Measurements from ENCODE around the gene CCDC177.
A peak's percentile ranks its signal among the peaks of the same experiment; 100 is the strongest.
"Not testable (repeated sequence)": the region's sequence is repeated elsewhere in the genome, so short reads cannot be mapped to it uniquely, and the experiment has no call there.

CCDC177 gene

DNA sequence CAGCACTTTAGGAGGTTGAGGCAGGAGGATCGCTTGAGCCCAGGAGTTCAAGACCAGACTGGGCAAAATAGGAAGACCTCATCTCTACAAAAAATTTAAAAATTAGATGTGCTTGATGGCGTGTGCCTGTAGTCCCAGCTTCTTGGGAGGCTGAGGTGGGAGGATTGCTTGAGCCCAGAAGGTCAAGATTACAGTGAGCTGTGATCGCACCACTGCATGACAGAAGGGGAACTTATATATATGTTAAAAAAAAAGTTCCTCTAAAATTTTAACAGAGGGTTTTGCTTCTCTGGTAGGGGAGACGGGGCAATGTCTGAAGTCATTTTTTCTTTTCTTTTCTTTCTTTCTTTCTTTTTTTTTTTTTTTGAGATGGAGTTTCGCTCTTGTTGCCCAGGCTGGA lies 24.8 kb upstream of the CCDC177 start:
- not testable (repeated sequence) for DNase-seq

DNA sequence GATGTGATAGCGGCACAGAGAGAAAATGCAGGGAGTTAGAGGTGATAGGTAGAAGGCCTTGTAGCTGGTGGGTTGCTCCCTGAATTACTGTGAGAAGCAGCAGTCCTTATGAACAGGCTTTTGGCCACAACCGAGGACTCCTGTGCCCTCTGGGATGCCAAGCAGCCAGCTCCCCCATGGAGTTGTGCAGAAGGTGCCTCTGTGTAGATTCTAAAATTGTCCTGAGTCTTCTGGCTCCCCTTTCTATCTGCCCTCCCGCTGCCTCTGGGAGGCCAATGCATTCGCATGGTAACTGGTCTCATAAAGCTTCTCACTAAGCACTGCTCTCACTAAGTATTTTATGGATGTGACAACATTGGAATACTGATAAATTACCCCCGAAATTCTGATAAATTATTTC lies 20.7 kb upstream of the CCDC177 start:
- no peak for DNase-seq

DNA sequence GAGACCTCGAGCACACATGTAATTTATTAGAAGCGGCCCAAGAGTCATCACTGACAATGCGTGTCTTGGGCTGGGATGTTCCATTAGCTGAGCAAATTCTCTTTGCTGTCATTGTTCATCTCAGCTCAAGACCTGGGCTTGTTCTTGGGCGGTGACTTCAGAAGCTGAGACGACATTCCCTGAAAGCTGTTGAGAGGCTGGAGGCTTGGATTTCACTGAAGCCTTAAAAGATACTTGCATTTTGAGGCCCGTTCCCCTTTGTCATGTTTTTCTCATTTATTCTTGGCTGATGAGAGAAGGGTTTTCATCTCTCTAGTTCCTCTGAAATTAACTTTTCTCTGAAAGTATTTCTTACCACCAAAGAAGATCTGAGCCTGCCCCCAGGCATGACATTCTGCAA lies 20.2 kb upstream of the CCDC177 start:
- no peak for DNase-seq

DNA sequence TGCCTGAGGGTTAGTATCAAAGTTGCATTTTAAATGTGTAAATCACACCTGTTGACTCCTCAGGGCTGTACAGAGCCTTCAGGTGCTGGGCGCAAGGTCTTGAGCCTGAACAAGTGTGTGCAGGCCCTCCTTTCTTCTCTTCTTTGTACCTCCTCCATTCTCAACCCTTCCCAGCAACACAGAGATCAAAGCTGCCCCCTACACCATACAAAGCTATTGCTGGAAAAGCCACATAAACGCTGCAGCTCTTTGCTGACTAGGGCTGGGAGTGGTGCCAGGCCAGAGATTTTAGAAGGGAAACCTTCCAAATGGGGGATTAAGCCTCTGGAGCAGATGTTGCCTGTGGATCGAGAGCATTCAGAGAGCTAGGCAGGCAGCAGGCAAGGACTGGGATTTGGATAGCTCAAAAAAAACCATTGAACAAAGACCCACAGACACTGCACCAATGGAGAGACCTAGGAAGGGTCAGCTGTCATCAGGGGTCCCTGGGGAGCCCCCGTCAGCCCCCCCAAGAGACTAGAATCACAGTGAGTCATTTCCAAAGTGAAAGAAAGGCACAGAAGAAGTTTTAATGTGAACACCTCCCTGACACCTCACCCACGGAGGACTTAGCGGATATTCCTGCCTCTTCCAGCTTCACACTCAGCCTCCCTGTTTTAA lies 18.5 kb upstream of the CCDC177 start:
- peak; percentile 72 for DNase-seq

DNA sequence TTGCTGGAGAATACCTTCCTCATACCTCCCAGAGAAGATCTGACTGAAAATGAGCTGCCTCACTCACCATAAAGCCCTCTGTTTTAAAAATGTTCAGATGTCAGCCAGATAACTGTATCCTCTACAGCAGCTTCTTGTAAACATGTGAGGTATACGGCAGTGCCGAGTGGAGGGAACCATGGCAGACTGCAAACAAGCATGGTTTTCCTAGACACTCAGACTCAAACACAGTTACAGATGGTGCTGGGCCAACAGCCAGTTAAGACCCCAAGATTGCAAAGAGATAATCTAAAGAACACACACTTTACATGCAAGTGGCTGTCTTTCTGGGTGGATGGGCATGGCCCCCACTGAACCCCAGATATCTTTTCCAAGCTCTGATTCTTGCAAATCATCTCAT lies 16.6 kb upstream of the CCDC177 start:
- no peak for DNase-seq

DNA sequence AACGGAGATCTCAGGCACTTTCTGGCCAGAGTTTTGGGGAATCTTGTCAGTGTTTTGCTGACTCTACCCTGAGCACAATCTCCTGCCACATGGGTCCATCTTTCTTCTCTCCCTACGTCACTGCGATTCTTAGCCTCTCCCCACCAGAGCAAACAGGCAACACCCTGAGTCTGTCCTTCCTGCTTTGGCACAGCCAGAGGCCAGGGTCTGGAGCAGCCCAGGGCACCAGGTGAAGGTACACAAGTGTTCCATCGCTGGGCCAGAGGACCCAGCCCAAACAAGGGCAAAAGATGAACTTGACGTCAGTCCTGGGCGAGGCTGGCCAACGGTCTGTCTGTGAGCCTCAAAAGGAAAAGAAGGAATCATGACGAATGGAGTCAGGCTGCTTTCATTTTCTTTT lies 12.7 kb upstream of the CCDC177 start:
- DNase-seq, result no peak

DNA sequence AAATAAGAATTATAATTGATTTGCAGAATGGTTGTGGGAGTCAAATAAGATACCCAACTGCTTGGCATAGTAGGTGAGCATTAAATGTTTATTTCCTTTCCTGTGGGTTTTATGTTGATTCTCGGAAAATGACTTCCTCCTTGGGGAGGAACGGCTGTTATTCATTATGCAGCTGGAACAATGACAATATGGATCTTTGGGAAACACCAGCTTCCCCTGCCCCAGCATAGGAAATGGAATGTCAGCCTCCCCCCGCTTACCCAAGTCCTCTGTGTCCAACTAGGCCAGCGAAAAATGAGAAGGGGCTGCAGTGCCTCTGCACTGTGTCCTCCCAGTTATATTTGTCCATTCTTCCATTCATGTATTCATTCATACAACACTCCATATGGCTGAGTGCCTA lies 11.7 kb upstream of the CCDC177 start:
- no peak for DNase-seq

DNA sequence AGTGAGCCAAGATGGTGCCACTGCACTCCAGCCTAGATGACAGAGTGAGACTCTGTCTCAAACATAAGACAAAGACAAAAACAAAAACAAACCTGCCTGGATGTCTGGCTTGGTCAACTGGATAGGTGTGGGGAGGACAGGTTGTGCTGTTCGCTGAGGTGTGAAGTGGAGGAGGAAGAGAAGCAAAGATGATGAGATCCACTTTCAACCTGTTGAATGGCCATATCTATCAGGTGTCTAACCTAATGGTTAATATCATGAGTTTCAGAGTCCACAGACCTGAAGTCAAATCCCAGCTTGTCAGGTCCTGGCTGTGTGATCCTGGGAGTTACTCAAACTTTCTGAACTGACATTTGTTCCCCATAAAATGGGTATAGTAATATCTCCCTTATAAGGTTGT lies 9.7 kb upstream of the CCDC177 start:
- DNase-seq, result no peak

DNA sequence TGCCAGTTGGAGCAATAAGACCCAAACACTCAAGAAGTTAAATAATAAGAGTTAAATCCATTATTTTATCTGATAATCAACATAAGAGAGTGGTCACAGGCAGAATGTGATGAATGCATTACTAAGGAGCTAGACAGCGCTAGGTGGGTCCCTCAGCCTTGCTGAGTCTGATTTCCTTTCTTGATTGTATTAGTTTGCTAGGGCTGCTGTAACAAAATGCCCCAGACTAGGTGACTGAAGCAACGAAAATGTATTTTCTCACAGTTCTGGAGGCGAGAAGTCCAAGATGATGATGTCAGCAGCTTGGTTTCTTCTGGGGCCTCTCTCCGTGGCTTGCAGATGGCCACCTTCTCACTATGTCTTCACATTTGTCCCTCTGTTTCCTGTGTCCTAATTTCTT lies 8.2 kb upstream of the CCDC177 start:
- DNase-seq, result no peak

DNA sequence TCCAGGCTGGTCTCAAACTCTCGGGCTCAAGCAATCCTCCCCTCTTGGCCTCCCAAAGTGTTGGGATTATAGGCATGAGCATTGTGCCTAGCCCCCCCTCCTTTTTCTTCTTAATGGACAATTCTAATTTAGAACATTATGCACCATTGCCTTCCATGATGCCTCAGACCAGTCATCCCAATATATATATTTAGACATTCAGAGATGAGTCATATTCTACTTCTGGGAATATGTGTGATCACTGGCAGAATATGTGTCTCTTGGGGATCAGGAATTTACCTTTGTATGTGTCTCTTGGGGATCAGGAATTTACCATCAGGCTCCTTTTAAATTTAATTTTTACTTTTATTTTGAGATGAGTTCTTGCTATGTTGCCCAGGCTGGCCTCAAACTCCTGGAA lies 7.5 kb upstream of the CCDC177 start:
- DNase-seq, result no peak

DNA sequence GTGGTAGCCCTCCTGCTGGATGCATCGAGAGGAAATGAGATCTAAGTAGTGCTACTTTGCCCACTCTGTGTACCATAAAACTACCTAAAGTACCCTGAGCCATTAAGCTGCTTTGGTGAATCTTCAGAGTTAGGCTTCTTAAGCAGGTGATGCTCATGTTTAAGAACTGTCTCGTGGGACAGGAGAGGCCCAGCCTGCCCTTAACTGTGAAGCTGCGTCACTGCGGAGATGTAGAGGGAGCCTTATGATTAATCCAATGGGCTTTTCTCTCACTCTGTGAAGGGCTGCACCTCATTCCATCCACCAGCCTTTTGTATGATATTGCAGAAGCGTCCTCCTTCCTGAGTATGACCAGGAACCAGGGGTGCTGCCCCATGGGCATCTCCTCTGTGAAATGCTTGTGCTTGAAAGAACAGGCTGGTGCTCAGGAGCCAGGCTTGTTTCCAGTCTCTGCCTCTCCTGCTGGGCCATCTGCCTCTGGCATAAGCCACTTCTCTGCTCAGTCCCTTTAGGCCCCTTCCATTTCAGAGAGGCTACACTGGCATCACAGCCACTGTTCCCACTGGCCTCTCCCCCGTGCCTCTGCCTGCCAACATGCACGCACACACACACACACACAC lies 6.8 kb upstream of the CCDC177 start:
- DNase-seq, result no peak

DNA sequence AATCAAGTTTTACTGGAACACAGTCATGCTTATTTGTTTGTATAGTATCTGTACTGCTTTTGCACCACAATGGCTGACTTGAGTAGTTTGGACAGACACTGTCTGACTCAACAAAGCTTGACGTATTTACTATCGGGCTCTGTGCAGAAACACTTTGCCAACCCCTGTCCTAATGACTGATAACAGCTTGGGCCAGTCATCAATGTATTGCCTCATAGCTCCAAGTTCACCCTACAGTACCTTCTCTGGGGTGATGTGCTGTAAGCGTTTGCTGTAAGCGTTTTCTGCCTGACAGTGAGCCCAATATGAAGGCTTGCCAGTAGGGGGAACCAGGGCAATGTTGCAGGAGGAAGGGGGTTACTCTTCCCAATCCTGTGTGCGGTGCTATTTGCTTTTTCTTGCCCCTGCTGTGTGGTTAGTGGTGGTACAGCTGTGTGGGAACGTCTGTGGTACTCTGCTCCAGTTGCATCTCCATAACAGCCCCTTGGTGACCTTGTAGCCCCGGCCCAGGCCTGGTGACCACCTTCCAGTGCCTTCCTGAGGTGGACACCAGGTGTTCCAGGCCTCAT lies 5.4 kb upstream of the CCDC177 start:
- DNase-seq, result no peak

DNA sequence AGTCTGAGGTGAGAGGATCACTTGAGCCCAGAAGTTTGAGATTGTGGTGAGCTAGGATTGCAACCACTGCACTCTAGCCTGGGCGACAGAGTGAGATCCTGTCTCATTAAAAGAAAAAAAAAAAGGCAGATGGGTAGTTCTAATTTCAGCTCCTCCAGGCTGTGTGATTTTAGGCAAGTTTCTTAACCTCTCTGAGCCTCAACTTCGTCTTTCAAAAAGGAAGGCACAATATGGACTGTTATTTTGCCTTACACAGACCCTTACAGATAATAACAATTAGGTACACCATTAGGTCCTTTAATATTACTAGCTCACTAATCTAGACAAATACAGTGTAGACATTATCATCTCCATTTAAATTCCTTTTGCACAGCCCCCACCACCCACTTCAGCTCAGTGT lies 4.8 kb upstream of the CCDC177 start:
- no peak for DNase-seq

DNA sequence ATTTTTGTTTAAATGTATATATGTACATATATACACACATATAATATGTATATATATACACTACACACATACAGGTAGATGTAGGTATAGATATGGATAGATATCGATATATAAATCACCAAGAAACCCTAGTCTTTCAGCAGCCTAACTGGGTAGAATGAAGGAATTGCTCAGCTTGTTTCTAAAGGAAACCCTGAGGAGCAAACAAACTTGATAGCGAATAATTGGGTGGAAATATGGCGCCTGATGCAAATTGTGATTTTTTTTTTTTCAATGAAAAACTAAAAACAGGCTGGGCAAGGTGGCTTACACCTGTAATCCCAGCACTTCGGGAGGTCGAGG lies 254 bp upstream of the CCDC177 start:
- no peak for DNase-seq

DNA sequence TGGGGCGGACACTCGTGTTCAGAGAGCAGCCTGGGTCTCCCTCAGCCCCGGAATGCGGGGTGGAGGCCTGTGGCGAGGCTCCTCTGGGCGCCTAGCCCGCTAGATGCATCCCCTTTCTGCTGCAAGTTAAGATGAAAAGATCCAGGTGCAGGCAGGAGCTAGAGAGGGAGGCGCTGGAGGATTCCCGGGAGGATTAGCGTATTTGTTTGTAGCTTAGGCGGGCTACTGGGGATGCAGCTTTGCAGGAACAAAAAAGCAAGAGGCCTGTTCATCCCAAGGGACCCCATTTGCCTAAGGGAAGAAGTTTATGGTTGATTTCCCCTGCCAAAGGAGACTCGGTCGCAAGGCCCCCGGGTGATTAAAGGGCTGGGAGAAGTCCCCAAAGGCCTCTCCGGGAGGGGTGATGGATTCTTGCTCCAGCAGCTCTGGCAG lies 824 bp downstream of the CCDC177 start:
- DNase-seq, result peak; percentile 80

DNA sequence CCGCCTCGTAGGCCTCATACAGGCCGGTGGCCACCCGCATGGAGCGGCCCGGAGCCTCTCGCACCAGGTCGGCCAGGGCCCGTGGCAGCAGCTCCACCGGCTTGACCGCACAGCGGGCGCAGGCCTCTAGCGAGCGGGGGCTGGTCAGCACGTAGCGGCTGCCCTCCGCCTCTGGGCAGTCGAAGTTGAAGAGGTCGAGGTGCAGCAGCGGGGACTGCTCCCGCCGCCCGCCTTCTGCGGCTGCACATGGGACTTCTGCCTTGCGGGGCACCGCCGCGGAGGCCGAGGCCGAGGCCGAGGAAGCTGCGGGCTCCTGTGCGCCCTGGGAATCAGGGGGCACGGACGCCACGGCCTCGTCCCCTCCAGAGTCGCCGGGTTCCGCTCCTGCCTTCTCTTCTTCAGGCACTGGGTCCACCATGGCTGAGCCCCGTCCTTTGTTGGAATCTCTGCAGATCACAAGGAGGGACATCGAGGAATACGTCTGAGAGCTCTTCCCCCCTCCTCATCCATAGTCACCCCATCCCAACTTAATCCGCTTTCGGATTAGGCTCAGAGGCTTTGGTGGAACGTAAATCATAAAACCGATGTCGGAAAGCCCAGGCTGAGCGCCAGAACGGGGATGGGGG lies 1.4 kb downstream of the CCDC177 start:
- no peak for DNase-seq

DNA sequence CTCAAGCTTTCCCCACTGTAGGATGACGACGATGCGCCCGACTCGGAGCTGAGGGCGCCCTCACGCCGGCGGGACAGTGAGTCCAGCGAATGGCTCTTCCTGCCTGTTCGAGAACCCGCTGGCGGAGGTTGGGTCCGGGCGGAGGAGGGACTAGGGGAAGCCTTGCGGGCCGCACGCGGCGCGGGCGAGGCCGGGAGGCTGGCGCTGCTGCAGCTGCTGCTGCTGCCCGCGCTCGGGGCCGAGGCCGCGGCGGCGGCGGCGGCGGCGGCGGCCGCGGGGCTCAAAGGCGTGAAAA lies 1.9 kb downstream of the CCDC177 start:
- no peak for DNase-seq

DNA sequence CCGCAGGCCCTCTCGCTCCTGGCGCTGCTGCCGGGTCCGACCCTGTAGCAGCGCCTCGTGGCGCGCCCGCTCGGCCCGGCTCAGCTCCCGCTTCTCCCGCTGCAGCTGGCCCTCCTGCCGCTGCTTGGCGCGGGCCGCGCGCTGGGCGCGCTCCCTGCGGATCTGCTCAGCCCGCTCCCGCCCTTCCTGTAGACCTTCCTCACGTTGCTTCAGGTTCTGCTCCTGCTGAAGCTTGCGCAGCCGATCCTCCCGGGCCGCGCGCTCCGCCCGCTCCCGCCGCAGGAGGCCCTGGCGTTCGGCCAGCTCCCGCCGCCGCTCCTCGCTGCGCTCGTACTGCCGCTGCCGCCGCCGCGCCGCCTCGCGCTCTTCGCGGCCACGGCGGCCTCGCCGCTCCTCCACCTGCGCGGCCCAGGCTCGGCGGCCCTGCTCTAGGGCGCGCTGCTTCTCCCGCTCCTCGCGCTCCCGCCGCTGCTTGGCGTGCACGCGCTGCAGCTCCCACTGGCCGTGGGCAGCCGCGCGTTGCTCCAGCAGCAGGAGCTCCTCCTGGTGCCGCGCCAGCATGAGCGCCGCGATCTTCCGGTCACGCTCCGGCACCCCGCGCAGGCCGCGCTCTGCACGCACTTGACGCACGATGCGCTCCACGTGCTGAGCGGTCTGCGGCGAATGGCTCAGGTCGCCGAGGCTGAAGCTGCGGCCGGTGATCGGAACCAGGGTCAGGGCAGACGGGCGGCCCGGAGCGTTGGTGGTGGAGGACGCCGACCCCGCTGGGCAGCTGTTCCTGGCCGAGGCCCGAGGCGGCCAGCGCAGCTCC lies 2.4 kb downstream of the CCDC177 start:
- no peak for DNase-seq

DNA sequence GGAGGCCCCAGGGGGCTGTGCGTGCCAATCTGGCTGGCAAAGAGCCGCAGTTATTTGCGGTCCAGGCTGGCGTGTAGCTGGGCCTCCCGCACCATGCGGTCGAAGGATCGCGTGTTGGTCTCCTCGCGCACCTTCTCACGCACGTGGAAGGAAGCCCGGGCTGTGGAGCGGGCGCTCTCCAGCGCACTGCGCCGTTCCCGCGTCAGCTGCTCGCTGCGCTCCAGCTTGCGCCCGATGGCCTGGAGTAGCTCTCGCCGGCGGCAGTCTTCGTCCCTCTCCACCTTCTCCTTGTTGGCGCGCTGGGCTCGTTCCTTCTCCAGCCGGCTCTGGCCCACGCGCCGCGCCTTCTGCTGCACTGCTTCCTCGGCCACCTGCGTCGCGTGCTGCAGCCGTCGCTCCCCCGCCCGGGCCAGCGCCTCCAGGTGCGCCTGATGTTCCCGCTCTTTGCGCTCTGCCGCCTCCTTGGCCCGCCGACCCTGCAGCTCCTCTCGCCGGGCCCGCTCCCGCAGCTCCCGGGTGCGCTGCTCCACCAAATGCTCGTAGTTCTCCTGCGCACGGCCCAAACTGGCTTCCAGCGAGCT lies 3.1 kb downstream of the CCDC177 start:
- DNase-seq, result no peak

DNA sequence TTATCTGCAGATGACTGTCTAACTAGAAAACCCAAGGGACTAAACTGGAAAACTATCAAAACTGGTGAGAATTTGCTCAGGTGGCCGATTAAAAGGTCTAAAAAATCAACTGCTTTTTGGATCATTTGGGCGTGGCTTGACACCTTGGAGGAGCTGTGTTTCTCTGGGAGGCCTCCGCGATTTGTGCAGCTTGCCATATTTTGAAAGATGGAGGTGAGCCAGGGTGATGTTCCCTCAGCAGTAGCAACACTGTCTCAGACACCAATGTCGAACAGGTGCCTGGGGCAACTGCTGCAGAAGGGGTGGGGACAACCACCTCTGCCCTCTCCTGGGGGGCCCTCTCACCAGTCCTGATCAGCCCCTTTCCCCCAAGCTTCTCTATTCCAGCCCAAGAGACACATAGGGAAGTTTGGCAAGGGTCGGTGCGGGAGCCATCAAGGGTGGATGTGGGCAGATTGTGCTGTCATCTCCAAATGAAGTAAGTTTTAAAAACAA lies 3.8 kb downstream of the CCDC177 start:
- DNase-seq, result no peak

DNA sequence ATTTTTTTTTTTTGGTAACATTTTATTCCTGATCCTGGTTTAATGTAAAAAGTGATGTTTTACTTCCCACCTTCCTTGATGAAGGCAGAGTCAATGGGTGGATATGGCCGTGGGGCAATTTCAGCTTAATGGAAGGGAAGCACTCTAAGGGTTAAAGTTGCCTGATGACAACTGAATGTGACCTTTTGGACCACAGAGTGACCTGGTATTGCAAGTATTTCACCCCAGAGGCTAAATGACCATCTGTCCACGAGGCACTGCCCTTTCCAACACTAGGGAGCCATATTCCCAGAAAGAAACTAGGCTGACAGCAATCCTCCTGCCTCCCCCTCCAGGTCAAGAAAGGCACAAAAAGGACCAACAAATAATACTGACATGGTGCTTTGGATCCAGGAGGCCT lies 4.8 kb downstream of the CCDC177 start:
- DNase-seq, result no peak

DNA sequence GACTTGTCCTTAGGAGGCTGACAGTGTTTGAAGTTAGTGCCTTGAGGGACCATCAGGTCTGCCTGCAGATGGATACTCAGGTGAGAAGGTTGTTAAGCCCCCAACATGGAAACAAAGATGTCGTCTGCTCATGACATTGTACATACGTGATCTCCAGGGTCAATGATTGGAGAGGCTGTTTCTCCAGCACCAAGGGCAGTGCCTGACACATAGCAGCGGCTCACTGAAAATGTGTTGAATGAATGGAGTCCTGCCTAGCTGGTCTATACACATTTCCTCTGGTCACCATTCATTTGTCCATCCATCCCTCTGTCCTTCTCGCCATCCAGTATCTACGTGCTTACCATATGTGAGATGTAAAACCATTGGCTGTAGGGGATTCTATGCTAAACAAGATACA lies 7.1 kb downstream of the CCDC177 start:
- DNase-seq, result no peak

DNA sequence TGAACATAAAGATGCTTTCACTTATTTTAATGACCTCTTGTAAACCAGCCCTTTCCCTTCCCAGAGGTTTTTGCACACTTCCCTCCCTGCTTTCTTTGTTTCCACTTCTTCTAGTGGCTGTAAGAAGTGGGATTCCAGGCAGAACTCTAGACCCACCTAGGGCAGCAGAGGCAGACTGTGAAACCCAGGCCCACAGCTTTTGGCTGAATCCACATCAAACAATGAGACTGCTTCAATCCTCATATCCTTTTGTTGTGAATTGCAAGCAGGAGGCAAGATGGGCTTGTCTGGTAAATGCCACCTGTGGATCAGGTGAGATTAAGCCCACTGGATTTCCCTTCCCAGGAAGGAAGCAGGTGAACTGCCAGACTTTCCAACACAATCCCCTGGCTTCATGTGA lies 12.8 kb downstream of the CCDC177 start:
- no peak for DNase-seq
